Fibroblast of pulmonary artery (primary cell): ENCODE data around the gene TBC1D8.

ENCODE experiments used
- DNase-seq: peaks from one replicate; pipeline ENCODE4 v3.0.0-alpha.2; 2010; ENCODE audit warnings: low read depth
- H3K4me3 ChIP-seq: replicated peaks from 2 replicates; pipeline ENCODE4 v1.5.1; 2011; ENCODE audit warnings: low read depth, mild to moderate bottlenecking, control low read depth, low read length, moderate library complexity
- CTCF ChIP-seq: IDR thresholded peaks from 2 replicates; pipeline ENCODE4 v1.5.1; 2011; ENCODE audit warnings: mild to moderate bottlenecking, control low read depth, low read length, inconsistent platforms; ENCODE audit errors: missing control alignments

The TBC1D8 gene

DNA sequence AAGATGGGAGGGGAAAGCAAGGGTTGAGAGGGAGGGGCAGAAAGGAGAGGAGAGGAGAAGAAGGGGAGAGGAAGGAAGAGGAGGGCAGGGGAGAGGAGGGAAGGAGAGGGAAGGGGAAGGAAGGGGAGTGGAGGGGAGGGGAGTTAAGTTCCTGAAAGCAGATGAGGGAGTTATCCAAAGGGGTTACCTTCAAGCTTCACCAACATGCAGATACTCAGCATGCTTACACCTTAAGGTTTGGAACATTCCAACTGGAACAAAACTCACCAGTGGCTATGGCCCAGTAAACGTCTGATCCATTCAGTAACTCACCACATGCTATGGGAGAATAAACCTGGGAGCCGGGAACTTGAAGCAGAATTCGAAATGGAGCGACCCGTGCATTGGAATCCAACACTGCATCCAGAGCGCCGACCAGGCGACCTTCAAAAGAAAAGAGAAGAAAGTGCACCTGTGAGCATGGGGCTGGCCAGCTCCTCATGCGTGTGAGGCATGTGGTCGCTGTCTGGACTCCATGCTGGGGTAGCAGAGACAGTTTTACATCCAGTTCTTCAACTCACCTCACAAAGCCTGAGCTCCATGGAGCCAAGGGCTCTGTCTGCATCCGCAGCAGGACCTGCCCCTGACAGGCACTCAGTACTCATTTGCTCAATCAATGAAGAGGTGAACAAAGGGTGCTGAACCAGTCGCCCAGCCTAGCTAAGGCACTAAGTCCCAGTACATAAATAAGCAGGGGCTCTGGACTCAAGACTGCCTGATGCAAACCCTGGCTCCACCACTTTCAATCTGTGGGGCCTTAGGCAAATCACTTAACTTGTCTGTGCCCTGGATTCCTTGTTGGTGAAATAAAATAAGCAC, 61.0 kb downstream of the TBC1D8 start:
- no peak for DNase-seq
- no peak overlapping the region for H3K4me3 ChIP-seq
- no peak for TF ChIP-seq CTCF

DNA sequence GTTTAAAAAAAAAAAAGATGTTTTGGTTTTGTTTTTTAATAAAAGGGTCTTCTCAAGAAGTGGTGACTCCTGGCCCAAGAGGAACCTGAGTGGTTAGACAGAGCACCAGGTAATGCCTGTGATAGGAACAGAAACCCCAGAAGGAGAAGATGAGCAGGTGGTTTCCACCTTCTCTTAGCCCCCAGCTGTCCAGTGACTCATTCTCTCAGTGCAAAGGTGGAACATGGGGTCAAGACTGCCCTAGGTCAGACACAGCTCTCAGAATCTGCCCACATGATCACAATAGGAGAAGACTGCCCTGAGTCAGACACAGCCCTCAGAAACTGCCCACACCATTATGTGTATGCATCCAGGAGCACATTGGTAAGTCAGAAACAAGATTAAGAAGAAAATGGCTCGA, 61.8 kb downstream of the TBC1D8 start:
- TF ChIP-seq CTCF = no peak
- H3K4me3 ChIP-seq = no peak overlapping the region
- no peak for DNase-seq

DNA sequence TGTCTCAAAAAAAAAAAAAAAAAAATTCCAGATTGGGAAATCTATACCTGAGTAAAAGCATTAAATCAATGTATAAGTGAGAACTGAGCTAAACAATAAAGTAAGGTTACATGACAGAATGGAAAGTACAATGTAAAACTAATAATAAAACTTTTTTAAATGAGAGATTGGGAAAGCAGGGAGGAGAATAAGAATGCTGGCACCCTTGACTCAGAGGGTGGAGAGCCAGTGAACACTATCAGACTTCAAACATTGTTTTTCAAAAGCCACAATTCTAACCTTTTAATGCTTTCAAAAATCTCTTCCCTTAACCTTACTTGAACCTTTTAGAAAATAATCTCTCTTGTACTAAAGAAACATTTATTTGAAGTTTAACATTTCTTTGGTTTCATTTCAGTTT, 63.5 kb downstream of the TBC1D8 start:
- no peak for DNase-seq
- H3K4me3 ChIP-seq = no peak overlapping the region
- TF ChIP-seq CTCF = no peak

GRCh38 chr2:101083613-101084012, 67.6 kb downstream of the TBC1D8 start:
- TF ChIP-seq CTCF = no peak
- no peak overlapping the region for H3K4me3 ChIP-seq
- DNase-seq = no peak

- no peak for TF ChIP-seq CTCF
- no peak for DNase-seq
- H3K4me3 ChIP-seq = no peak overlapping the region
Observed at GRCh38 chr2:101082998-101083397, 68.2 kb downstream of the TBC1D8 start.

GRCh38 chr2:101081375-101081907, 69.7 kb downstream of the TBC1D8 start:
- DNase-seq = no peak
- H3K4me3 ChIP-seq = no peak overlapping the region
- TF ChIP-seq CTCF = no peak
